CD4-positive, alpha-beta T cell treated with Interleukin-12 subunit alpha and Interleukin-12 subunit beta, for 1 hour (primary cell): ENCODE data around the gene TNFSF13.

Experiments used
- DNase-seq: peaks from one replicate; pipeline ENCODE4 v3.0.0-alpha.2; 2020

TNFSF13 gene

GRCh38 chr17:7558544-7559319, at the start of gene TNFSF13:
TSS of gene TNFSF13 (plus strand) at chr17:7558750. CDS start at chr17:7559040, 290 bp downstream.
- DNase-seq, result no peak

- DNase-seq, result no peak
Measured at GRCh38 chr17:7508846-7509245, 49.7 kb upstream of the TNFSF13 start.

GRCh38 chr17:7509937-7510336, 48.6 kb upstream of the TNFSF13 start:
- DNase-seq, result no peak

GRCh38 chr17:7511108-7511507, 47.4 kb upstream of the TNFSF13 start:
- DNase-seq, result no peak

- no peak for DNase-seq
Measured at GRCh38 chr17:7512105-7512504, 46.4 kb upstream of the TNFSF13 start.

GRCh38 chr17:7512824-7513540, 45.6 kb upstream of the TNFSF13 start:
- no peak for DNase-seq

- no peak for DNase-seq
Measured at GRCh38 chr17:7513850-7514419, 44.6 kb upstream of the TNFSF13 start.

GRCh38 chr17:7515911-7516610, 42.5 kb upstream of the TNFSF13 start:
- no peak for DNase-seq

GRCh38 chr17:7523033-7523432, 35.5 kb upstream of the TNFSF13 start:
- DNase-seq, result peak; percentile 64

GRCh38 chr17:7528842-7529241, 29.7 kb upstream of the TNFSF13 start:
- no peak for DNase-seq

- no peak for DNase-seq
Measured at GRCh38 chr17:7530023-7530900, 28.3 kb upstream of the TNFSF13 start.

GRCh38 chr17:7538050-7538449, 20.5 kb upstream of the TNFSF13 start:
- no peak for DNase-seq

GRCh38 chr17:7538891-7539545, 19.5 kb upstream of the TNFSF13 start:
- no peak for DNase-seq

- DNase-seq, result no peak
Measured at GRCh38 chr17:7541074-7541621, 17.4 kb upstream of the TNFSF13 start.

GRCh38 chr17:7544911-7545310, 13.6 kb upstream of the TNFSF13 start:
- no peak for DNase-seq

GRCh38 chr17:7548585-7549400, 9.8 kb upstream of the TNFSF13 start, which contains the start of gene TNFSF12:
TSS of gene TNFSF12 (plus strand) at chr17:7549058. CDS start at chr17:7549154, 96 bp downstream.
- DNase-seq, result peak; percentile 63

GRCh38 chr17:7549401-7550055, 9.0 kb upstream of the TNFSF13 start:
- DNase-seq, result peak; percentile 45

- DNase-seq, result no peak
Measured at GRCh38 chr17:7550344-7550743, 8.2 kb upstream of the TNFSF13 start.

GRCh38 chr17:7551396-7551795, 7.2 kb upstream of the TNFSF13 start:
- no peak for DNase-seq

GRCh38 chr17:7552621-7553051, 5.9 kb upstream of the TNFSF13 start:
- DNase-seq, result peak; percentile 55
